ENCODE results near the gene HOXC9.

HOXC9 gene

DNA sequence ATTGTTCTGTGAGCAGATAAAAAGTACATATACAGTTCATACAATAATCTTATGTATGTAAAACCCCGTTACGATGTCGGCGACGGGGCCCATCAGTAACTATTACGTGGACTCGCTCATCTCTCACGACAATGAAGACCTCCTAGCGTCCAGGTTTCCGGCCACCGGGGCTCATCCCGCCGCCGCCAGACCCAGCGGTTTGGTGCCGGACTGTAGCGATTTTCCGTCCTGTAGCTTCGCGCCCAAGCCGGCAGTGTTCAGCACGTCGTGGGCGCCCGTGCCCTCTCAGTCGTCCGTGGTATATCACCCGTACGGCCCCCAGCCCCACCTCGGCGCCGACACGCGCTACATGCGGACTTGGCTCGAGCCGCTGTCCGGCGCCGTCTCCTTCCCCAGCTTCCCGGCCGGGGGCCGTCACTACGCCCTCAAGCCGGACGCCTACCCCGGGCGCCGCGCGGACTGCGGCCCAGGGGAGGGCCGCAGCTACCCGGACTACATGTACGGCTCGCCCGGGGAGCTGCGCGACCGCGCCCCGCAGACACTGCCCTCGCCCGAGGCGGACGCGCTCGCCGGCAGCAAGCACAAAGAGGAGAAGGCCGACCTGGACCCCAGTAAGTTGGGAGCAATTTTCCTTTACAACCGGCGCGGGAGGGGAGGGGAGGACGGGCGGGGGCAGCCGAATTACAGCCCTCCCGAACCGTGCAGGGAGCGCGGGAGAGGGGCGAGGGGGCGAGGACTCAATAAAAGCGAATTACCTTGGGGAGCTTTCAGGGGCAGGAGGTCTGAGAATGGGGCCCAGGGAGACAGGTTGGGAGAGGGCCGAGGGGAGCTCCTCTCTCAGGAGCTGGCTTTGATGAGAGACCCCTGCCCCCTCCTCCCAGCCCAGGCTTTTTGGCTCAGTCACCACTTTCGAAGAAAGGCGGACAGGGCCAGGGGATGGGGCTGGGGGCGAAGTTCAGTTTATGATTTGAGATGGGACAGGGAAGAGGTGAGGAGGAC, at the start of gene HOXC9:
Gene HOXC9, plus strand, starts transcription at position 46 of the 999 bp plus-strand sequence. Its CDS starts 28 bp downstream, at position 74.
- no peak for DNase-seq

- no peak for DNase-seq
These were observed 49.6 kb upstream of the HOXC9 start for GRCh38 chr12:53950437-53950773.

DNA sequence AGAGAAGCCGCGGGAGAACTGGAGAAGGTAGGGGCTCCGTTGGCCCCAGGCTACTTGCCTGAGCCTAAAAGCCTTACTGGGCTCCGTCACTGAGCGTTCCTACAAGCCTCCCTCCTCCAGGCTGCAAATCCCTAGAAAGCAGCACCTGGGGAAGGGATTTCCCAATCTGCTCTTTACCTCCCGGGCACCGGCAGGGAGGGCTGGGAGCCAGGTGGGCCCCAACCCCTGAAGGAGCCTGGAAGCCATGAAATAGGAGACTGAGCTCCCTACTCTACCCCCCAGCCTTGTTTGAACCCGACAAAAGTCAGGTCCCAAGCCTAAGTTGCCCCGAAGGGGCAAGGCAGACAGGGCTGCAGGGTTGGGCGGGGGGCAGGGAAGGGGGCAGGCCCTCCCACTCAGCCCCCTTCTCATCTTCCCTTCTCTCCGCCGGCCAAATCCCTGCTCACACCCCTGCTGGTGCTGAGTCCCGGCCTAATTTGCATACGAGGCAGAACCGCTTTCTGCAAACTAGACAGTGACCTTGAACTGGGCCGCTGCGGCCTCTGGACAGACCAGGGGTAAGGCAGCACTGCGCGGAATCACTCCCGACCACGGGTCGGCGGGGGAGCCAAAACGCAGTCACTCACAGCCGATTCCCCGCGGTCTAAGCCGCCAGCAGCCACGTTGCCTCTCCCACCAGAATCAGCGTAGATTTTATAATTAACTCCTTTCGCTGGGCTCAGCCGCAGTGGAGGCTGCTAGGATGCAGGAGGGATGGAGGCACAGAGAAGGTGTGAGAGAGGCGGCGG, 49.0 kb upstream of the HOXC9 start:
- no peak for DNase-seq

GRCh38 chr12:53951577-53952334, 48.2 kb upstream of the HOXC9 start:
- no peak for DNase-seq

DNA sequence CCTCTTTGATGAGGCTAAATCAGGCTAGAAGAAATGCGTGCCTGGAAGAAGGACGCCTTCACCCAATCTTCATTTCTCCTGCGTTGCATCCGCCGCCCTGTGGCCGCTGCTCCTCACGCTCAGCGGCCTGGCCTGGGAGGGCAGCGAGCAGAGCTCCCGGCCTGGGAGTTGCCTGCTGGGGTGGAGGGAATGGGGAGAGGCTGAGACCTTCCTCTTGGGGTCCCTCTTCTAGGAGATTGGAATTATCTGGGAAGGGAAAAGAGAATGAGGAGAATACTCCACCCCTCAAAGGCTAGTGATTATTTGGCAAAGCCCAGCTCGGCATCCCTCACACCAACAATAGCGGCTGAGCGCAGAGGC, 47.6 kb upstream of the HOXC9 start:
- DNase-seq = no peak

- DNase-seq = no peak
These were observed 46.9 kb upstream of the HOXC9 start for GRCh38 chr12:53952871-53953734.

DNA sequence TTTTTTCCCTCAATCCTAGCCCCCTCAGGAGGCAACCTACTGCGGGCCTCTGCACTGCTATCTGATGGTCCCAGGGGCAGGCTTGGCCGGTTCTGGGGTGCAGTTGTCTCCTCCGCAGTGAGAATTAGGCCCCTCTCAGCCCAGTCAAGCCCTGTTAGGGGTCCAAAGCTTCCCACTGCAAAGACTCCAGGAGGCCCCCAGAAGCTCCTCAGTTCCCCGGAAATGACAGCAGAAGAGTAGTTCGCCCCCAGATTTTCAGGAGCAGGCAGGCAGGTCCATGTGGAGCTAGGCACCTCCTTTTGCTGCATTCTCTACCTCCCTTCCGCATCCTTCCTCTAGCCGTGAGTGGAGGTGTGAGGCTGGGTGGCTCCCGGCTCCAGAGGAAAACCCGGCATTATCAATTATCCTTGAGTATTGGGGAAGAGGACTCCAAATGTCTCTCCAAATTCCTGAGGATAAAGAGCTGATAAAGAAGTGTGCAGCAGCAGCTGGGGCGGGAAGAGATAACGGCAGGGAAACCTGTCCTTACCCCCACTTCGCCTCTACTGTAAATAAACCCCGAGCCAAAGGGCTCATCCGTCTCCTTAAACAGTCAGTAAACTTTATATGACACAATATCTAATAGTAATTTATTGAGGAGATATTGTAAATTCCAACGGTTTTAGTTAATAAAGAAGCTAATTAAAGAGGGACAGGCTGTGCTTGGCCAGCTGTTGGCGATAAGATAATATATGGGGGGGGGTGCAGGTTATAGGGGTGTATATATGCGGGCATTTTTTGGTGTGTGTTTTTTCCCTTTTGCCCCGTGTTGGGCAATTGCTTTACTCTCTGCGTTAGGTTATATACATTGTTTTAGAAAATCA, 45.9 kb upstream of the HOXC9 start:
- DNase-seq = no peak

- no peak for DNase-seq
These were observed 45.3 kb upstream of the HOXC9 start, which contains the start of gene HOXC12 for GRCh38 chr12:53954694-53955035. Gene HOXC12, plus strand, starts transcription at chr12:53954903. Its CDS starts 27 bp downstream, at chr12:53954930.

- no peak for DNase-seq
These were observed 44.8 kb upstream of the HOXC9 start for GRCh38 chr12:53955036-53955775.

DNA sequence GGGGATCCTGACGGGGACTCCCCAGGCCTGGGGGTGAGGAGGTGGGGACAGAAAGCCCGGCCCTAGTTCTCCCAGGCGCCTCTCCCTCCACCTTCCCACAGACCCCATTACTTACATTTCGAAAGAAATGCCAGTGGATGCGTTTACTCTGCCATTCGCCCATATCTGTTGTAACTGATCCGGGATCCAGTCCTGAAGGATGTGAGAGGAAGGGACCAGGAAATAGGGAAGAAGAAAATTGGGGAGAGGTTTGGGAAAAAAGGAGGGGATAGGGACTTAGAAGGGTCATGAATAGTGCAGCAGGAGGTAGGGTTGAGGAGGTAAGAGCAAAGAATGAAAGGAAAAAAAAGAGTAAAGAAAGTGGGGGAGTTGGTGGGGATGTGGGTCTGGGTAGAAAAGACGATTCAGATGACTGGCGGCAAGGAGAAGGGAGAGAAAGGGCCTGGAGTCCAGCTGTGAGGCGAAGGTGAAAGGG, 44.1 kb upstream of the HOXC9 start:
- DNase-seq = no peak

GRCh38 chr12:53956251-53956887, 43.6 kb upstream of the HOXC9 start:
- no peak for DNase-seq

DNA sequence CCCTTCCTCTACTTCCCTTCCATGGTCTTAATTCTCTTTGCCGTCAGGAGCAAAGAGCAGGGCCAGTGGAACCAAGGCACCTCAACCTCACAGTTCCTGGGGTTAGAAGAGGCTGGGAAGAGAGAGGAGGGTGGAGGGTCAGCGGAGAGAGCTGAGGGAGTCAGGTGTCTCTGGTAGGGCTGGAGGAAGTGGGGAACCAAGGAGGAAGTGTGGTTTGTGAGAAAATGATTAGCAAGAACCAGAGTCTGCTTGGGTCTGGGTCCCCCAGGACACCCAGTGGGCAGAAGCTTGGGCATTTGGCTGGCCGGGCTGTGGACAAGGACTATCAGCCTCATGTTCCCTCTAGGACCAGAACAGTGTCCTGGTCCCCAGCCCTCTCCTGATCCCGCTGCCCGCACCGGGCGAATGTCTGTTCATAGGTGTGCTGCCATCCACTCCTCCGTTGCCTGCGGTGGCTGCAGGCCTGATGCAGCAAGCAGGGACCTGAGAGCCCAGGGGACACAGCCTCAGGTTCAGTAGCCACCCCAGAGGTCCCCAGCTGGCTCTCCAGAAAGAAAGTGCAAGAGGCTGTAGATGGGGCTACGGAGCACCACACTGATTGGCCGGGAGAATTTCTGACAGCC, 42.9 kb upstream of the HOXC9 start:
- DNase-seq = no peak

- no peak for DNase-seq
These were observed 41.8 kb upstream of the HOXC9 start for GRCh38 chr12:53958128-53958527.

GRCh38 chr12:53959314-53959713, 40.6 kb upstream of the HOXC9 start:
- no peak for DNase-seq

- no peak for DNase-seq
These were observed 39.6 kb upstream of the HOXC9 start for GRCh38 chr12:53960187-53961024.

GRCh38 chr12:53961025-53961761, 38.8 kb upstream of the HOXC9 start:
- DNase-seq = no peak

GRCh38 chr12:53963005-53963404, 37.0 kb upstream of the HOXC9 start:
- no peak for DNase-seq

Measured in CD4-positive, alpha-beta T cell treated with Interleukin-17A for 1 hour (primary cell).